ENCODE measurements around the gene MYOF. TPM values are rescaled to one million over a fixed set of nuclear protein-coding genes. Genes with fewer than 3 reads are reported as not detected.

Gene MYOF
- total and polyA plus RNA-seq, 2 of the 8 experiments (the other 6 are each of a cell fraction or from before 2014, with no cell fraction given), result 0.98 to 2.3 TPM

- Histone ChIP-seq H2BK15ac (ENCODE audit: low read length) (peak overlapping the region; percentile 62; the same call in 1 of the 2 replicates), H4K91ac (replicated peaks; ENCODE audit: insufficient read length, low read length) (peak overlapping the region; percentile 83), H3K79me1 (ENCODE audit: low read depth, low read length) (no peaks in the 10 kb centered on the region), H3K18ac (ENCODE audit: extremely low read depth, low read length) (peak overlapping the region; percentile 89), H3K4me2 (ENCODE audit: insufficient read depth in 1 of 2, low read depth in 2 of 2, low read length in 2 of 2) (peak overlapping the region; percentile 62 to 91), H3K4ac (replicated peaks; ENCODE audit: insufficient read length, low read depth, low read length) (peak overlapping the region; percentile 63), H3K36me3 (ENCODE audit: control insufficient read depth in 2 of 4, insufficient read depth in 4 of 4, low read length in 3 of 4) (no peaks in the 10 kb centered on the region), H2BK120ac (replicated peaks; ENCODE audit: low read depth, low read length) (peak overlapping the region; percentile 86), H2BK12ac (ENCODE audit: low read depth, low read length) (peak overlapping the region; percentile 88), H2BK20ac (ENCODE audit: low read length) (peak overlapping the region; percentile 100), H3K9me3 (ENCODE audit: insufficient read depth in 2 of 2, low read depth in 1 of 2, low read length in 1 of 2) (no peaks in the 10 kb centered on the region), H3K27ac (ENCODE audit: low read depth, low read length) (peak overlapping the region; percentile 74), H3K23me2 (ENCODE audit: low read depth, low read length) (no peaks in the 10 kb centered on the region; the same call in 1 of the 2 replicates), H2AFZ (ENCODE audit: low read length) (peak overlapping the region; percentile 9; the same call in 1 of the 2 replicates), H3K4me3 (ENCODE audit: extremely low read depth in 1 of 4, insufficient read depth in 2 of 4, low read depth in 3 of 4, low read length in 4 of 4) (peak overlapping the region in 3 of 4 experiments; percentile 20 to 52 (median 31); a peak in 3 of 8 replicates), H4K5ac (ENCODE audit: insufficient read length, low read depth, low read length) (peak overlapping the region; percentile 57), H3K9ac (replicated peaks in 1 of 4; ENCODE audit: extremely low read depth in 1 of 4, low read depth in 3 of 4, low read length in 3 of 4) (peak overlapping the region; percentile 8 to 69 (median 56); a peak in 6 of 7 replicates), H3K4me1 (replicated peaks in 1 of 4; ENCODE audit: control insufficient read depth in 3 of 4, insufficient read depth in 4 of 4, low read length in 3 of 4) (peaks cover 21 to 37% (median 34%) of the 10 kb centered on the region in 4 experiments), H3K56ac (replicated peaks; ENCODE audit: insufficient read length, low read depth, low read length) (no peak overlapping the region), H3K14ac (ENCODE audit: insufficient read length) (no peak overlapping the region), H2BK5ac (ENCODE audit: low read depth, low read length) (peak overlapping the region; percentile 84), H4K8ac (ENCODE audit: extremely low read depth, insufficient read depth, low read length) (peak overlapping the region; percentile 84; the same call in 1 of the 2 replicates), H2AK5ac (ENCODE audit: low read depth, low read length) (peak overlapping the region; percentile 98), H4K20me1 (replicated peaks in 1 of 2; ENCODE audit: control insufficient read depth in 1 of 2, insufficient read depth in 2 of 2, low read length in 2 of 2) (no peaks in the 10 kb centered on the region), H3K79me2 (ENCODE audit: control insufficient read depth in 1 of 2, insufficient read depth in 2 of 2, low read length in 2 of 2) (no peaks in the 10 kb centered on the region), H3K27me3 (replicated peaks in 1 of 4; ENCODE audit: control insufficient read depth in 3 of 4, extremely low read depth in 1 of 4, insufficient read depth in 3 of 4, low read length in 3 of 4) (no peaks in the 10 kb centered on the region), H3K23ac (ENCODE audit: insufficient read length) (no peak overlapping the region)
- POLR2A ChIA-PET (ENCODE audit: partially characterized antibody), result interaction anchor here (0.6 to 3.9 kb wide), 15 partner anchors 8 to 1057 kb away, joined by 3 to 22 read pairs (median 4); no protein-coding TSS in a partner anchor
- peak in 1 of 2 experiments; percentile 68 for DNase-seq (ENCODE audit: low read depth in 1 of 2, low spot score in 2 of 2)
- FAIRE-seq, result peak; percentile 28
- CTCF ChIA-PET (ENCODE audit: partially characterized antibody), result interaction anchor here (1.1 to 1.7 kb wide), 6 partner anchors 11 to 369 kb away, joined by 3 to 9 read pairs (median 5); partner anchors contain the start of gene MYOF
- 32% methylated on average over 16 of the region's 18 CpGs; no CpG with 5 or more reads in 1 of the 2 experiments for WGBS, 2 experiments (ENCODE audit: extremely low coverage in 1 of 2, insufficient coverage in 1 of 2, insufficient read length in 1 of 2, insufficient replicate concordance in 2 of 2, low coverage in 1 of 2, low lambda C conversion rate in 2 of 2, missing lambda C conversion rate in 1 of 2)
- TF ChIP-seq MAX (IDR thresholded peaks at IDR 0.05), result peak; percentile 58
- no peak for TF ChIP-seq RNF2 (IDR thresholded peaks at IDR 0.05; ENCODE audit: borderline replicate concordance, low read depth, low read length, missing control alignments, poor library complexity, severe bottlenecking)
- peak; percentile 48; the same call in 1 of the 2 replicates for TF ChIP-seq CEBPB (IDR thresholded peaks at IDR 0.05; ENCODE audit: low read depth, low read length)
- peak; percentile 73 for TF ChIP-seq TAF1 (IDR thresholded peaks at IDR 0.05; ENCODE audit: low read depth, low read length)
- no peak for TF ChIP-seq EGR1 (IDR thresholded peaks at IDR 0.05; ENCODE audit: borderline replicate concordance, low read depth, low read length)
- TF ChIP-seq SP1 (IDR thresholded peaks at IDR 0.05; ENCODE audit: low read depth, low read length), result 0 out of 2 replicates have a peak, but pooled peaks have one; percentile 24
- TF ChIP-seq BACH1 (IDR thresholded peaks at IDR 0.05; ENCODE audit: low read length), result no peak
- 0 out of 2 replicates have a peak, but pooled peaks have one; percentile 25 for TF ChIP-seq PHF8 (conservative IDR thresholded peaks at IDR 0.05; ENCODE audit: low read depth, low read length)
- TF ChIP-seq MAFK (IDR thresholded peaks at IDR 0.05; ENCODE audit: low read depth, low read length), result peak; percentile 2; the same call in 1 of the 2 replicates
- TF ChIP-seq POLR2A (IDR thresholded peaks at IDR 0.05; ENCODE audit: control extremely low read depth in 1 of 2, low read depth in 2 of 2, low read length in 2 of 2), result peak; percentile 48 to 75
Measured at GRCh38 chr10:93437086-93437945, 44.8 kb downstream of the MYOF start.
